Muscle of arm (tissue), 12 donors: ENCODE results near the gene TMED5. TPM values are rescaled to one million over a fixed set of nuclear protein-coding genes. Genes with fewer than 3 reads are reported as not detected.
A peak's percentile ranks its signal among the peaks of the same experiment; 100 is the strongest.
"Not testable (repeated sequence)": the region's sequence is repeated elsewhere in the genome, so short reads cannot be mapped to it uniquely, and the experiment has no call there.

Experiments
- DNase-seq: peaks from one replicate; pipeline ENCODE4 v3.0.0-alpha.2; 2013
- polyA plus RNA-seq, 12 donors: library from polyadenylated mRNA; unstranded; fragments of 120-200 nt; gene quantifications; one replicate each; pipeline ENCODE4 v1.2.1, GENCODE V29; 2013; ENCODE audit not compliant: insufficient read length in 12 of 12

Gene TMED5
- polyA plus RNA-seq, 12 donors = 25.9 to 47.3 (median 30.6) TPM; not detected in 1

GRCh38 chr1:93178418-93178817 lies 1.8 kb downstream of the TMED5 start:
- peak; percentile 25 for DNase-seq

GRCh38 chr1:93177991-93178390 lies 2.2 kb downstream of the TMED5 start:
- DNase-seq = no peak

GRCh38 chr1:93174638-93175037 lies 5.6 kb downstream of the TMED5 start:
- DNase-seq = not testable (repeated sequence)

GRCh38 chr1:93172778-93173177 lies 7.4 kb downstream of the TMED5 start:
- DNase-seq = no peak

GRCh38 chr1:93171549-93172034 lies 8.6 kb downstream of the TMED5 start:
- DNase-seq = no peak

- DNase-seq = not testable (repeated sequence)
These were observed 10.0 kb downstream of the TMED5 start for GRCh38 chr1:93170141-93170678.

GRCh38 chr1:93167006-93167405 lies 13.2 kb downstream of the TMED5 start:
- DNase-seq = no peak

GRCh38 chr1:93165895-93166294 lies 14.3 kb downstream of the TMED5 start:
- not testable (repeated sequence) for DNase-seq

GRCh38 chr1:93164816-93165215 lies 15.4 kb downstream of the TMED5 start:
- no peak for DNase-seq

- not testable (repeated sequence) for DNase-seq
These were observed 16.9 kb downstream of the TMED5 start for GRCh38 chr1:93163314-93163713.

GRCh38 chr1:93159337-93159736 lies 20.9 kb downstream of the TMED5 start:
- no peak for DNase-seq

GRCh38 chr1:93155335-93155734 lies 24.9 kb downstream of the TMED5 start:
- no peak for DNase-seq

GRCh38 chr1:93154898-93155297 lies 25.3 kb downstream of the TMED5 start:
- DNase-seq = no peak

- DNase-seq = no peak
These were observed 27.4 kb downstream of the TMED5 start for GRCh38 chr1:93152835-93153234.

GRCh38 chr1:93151474-93151873 lies 28.7 kb downstream of the TMED5 start:
- no peak for DNase-seq

GRCh38 chr1:93150729-93151128 lies 29.5 kb downstream of the TMED5 start:
- DNase-seq = no peak

GRCh38 chr1:93148001-93148400 lies 32.2 kb downstream of the TMED5 start:
- no peak for DNase-seq

- DNase-seq = no peak
These were observed 36.4 kb downstream of the TMED5 start for GRCh38 chr1:93143769-93144168.

- DNase-seq = no peak
These were observed 37.1 kb downstream of the TMED5 start for GRCh38 chr1:93143136-93143535.

GRCh38 chr1:93142161-93142560 lies 38.1 kb downstream of the TMED5 start:
- DNase-seq = no peak

- DNase-seq = no peak
These were observed 40.1 kb downstream of the TMED5 start for GRCh38 chr1:93140106-93140505.

GRCh38 chr1:93137604-93138292 lies 42.5 kb downstream of the TMED5 start:
- DNase-seq = no peak

- DNase-seq = no peak
These were observed 43.8 kb downstream of the TMED5 start for GRCh38 chr1:93136445-93136844.

GRCh38 chr1:93132638-93133037 lies 47.6 kb downstream of the TMED5 start:
- no peak for DNase-seq
